Tibial artery (tissue), 4 donors: ENCODE measurements around the gene KBTBD7.

ENCODE experiments used
- DNase-seq, 2 donors: peaks; one replicate each; pipeline ENCODE4 v3.0.0-alpha.2; 2019
- H3K27ac ChIP-seq, 2 donors: fragments of 200-600 bp; sonication (generic) in 1 of 2; 1 replicate in 1 of 2; 2 replicates in 1 of 2; pipeline ENCODE4 v1.5.1; 2018 to 2019; ENCODE audit warnings: mild to moderate bottlenecking in 1 of 2
- H3K27me3 ChIP-seq, 2 donors: fragments of 200-600 bp; sonication (generic) in 1 of 2; one replicate each; pipeline versions ENCODE4 v1.5.1 to v1.6.0; 2016 to 2019
- H3K36me3 ChIP-seq, 3 donors: fragments of 200-600 bp; sonication (generic) in 2 of 3; one replicate each; pipeline ENCODE4 v1.5.1; 2016 to 2019; ENCODE audit warnings: mild to moderate bottlenecking in 2 of 3
- H3K4me1 ChIP-seq, 4 donors: fragments of 200-600 bp; sonication (generic) in 2 of 4; 1 replicate in 3 of 4; 2 replicates in 1 of 4; pipeline ENCODE4 v1.5.1; 2016 to 2019
- H3K4me3 ChIP-seq, 2 donors: fragments of 200-600 bp; sonication (generic) in 1 of 2; 1 replicate in 1 of 2; 2 replicates in 1 of 2; pipeline ENCODE4 v1.5.1; 2018 to 2019; ENCODE audit warnings: mild to moderate bottlenecking in 2 of 2
- H3K9me3 ChIP-seq, 3 donors: fragments of 200-600 bp; sonication (generic) in 1 of 3; one replicate each; pipeline ENCODE4 v1.5.1; 2016 to 2019
- intact Hi-C: fragments of 100-400 bp; cut with DNase I; formaldehyde crosslinking; loops from one replicate; pipeline ENCODE4 v1.15.0; 2023; ENCODE audit warnings: low total_unique reads
- TF ChIP-seq, protein P1 (sequence below), 2 experiments: fragments of 200-600 bp in 1 of 2; fragments of 450-650 bp in 1 of 2; IDR thresholded peaks; one replicate each; pipeline ENCODE4 v1.5.1; 2017 to 2019; ENCODE audit warnings: antibody characterized with exemption in 2 of 2, mild to moderate bottlenecking in 1 of 2, moderate library complexity in 1 of 2

KBTBD7 gene

DNA sequence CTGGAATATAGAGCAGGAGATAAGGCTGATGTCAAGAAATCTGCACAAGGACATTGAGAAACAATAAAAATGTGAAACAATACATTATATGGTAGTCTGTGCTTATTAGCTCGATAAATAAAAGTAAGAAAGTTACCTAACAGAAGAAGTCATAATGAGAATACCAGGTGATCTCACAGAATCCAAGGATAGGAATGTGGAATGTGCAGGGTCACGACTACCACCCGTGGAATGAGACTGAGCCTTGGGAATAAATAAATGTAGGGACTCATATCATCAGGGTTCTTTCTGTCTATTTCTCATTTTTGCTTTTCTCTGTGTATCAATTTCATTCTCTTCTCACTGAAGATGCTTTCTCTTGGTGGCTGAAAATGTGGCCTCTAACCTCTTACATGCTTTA is 26.0 kb upstream of the KBTBD7 start:
- Histone ChIP-seq H3K27ac (no peak overlapping the region), H3K9me3 (no peaks in the 10 kb centered on the region), H3K36me3 (peaks cover 0 to 10% (median 4%) of the 10 kb centered on the region in 3 donors), H3K4me3 (no peak overlapping the region), H3K27me3 (no peaks in the 10 kb centered on the region), H3K4me1 (no peaks in the 10 kb centered on the region)
- no peak for DNase-seq
- TF ChIP-seq, protein P1, sequence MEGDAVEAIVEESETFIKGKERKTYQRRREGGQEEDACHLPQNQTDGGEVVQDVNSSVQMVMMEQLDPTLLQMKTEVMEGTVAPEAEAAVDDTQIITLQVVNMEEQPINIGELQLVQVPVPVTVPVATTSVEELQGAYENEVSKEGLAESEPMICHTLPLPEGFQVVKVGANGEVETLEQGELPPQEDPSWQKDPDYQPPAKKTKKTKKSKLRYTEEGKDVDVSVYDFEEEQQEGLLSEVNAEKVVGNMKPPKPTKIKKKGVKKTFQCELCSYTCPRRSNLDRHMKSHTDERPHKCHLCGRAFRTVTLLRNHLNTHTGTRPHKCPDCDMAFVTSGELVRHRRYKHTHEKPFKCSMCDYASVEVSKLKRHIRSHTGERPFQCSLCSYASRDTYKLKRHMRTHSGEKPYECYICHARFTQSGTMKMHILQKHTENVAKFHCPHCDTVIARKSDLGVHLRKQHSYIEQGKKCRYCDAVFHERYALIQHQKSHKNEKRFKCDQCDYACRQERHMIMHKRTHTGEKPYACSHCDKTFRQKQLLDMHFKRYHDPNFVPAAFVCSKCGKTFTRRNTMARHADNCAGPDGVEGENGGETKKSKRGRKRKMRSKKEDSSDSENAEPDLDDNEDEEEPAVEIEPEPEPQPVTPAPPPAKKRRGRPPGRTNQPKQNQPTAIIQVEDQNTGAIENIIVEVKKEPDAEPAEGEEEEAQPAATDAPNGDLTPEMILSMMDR (IDR thresholded peaks at IDR 0.05), result no peak
- intact Hi-C loops, result no loop called here

DNA sequence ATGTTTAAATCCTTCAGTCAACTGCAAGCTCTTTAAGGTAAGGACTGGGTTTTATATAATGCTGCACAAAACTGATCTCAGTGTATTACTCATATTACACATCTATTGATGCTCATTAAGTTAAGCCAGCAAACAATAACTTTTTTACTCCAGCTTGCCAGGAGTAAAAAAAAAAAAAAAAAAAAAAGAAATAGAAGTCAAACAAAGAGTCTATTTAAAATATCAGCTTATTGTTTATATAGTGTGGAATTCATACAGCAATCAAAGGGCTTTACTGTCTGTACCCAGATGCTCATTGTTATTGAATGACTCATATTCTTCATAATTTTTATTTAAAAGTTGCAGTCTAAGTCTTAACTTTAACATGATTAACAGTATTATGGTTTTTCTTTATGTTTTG is 21.8 kb upstream of the KBTBD7 start:
- Histone ChIP-seq H3K27me3 (no peaks in the 10 kb centered on the region), H3K27ac (no peak overlapping the region), H3K4me3 (no peak overlapping the region), H3K36me3 (peaks cover 0 to 10% (median 4%) of the 10 kb centered on the region in 3 donors), H3K4me1 (no peaks in the 10 kb centered on the region), H3K9me3 (peaks cover 0 to 2% (median 0%) of the 10 kb centered on the region in 3 donors)
- TF ChIP-seq, protein P1 (IDR thresholded peaks at IDR 0.05), result no peak
- intact Hi-C loops, result no loop called here
- DNase-seq, result no peak

DNA sequence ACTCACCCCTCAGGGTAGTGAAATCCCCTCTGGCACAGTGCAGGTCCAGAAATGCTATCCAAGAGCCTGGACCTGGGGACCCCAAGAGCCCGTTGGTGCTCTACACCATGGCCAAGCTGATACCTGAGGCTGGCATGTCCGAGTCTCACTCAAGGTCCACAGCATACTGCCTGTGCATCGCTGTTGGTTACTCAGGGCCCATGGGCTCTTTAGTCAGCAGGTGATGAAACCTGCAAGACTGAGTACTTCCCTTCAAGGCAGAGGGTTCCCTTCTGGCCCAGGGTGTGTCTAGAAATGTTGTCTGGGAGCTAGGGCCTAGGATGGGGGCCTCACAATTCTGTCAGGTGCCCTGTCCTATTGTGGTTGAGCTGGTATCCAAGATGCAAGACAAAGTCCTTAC is 19.6 kb upstream of the KBTBD7 start:
- Histone ChIP-seq H3K36me3 (peaks cover 0 to 4% (median 0%) of the 10 kb centered on the region in 3 donors), H3K9me3 (peaks cover 0 to 6% (median 0%) of the 10 kb centered on the region in 3 donors), H3K27me3 (no peaks in the 10 kb centered on the region), H3K4me3 (no peak overlapping the region), H3K4me1 (no peaks in the 10 kb centered on the region), H3K27ac (no peak overlapping the region)
- TF ChIP-seq, protein P1 (IDR thresholded peaks at IDR 0.05), result no peak
- DNase-seq, result no peak
- intact Hi-C loops, result no loop called here

DNA sequence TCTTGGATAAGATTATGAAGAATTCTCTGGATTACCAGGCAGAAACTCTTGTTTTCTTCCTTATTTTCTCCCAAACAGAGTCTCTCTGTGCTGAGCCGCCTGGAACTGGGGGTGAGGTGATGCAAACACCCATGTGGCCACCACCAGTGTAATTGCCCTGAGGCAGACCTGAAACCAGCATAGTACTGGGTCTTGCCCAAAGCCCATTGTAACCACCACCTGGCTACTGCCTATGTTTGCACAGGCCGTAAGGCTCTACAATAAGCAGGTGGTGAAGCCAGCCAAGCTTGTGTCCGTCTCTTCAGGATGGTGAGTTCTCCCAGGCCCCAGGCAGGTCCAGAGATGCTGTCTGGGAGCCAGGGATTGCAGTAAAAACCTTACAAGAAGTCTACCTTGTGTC is 18.9 kb upstream of the KBTBD7 start:
- no peak overlapping the region for H3K4me3 ChIP-seq
- intact Hi-C loops, result no loop called here
- no peak for DNase-seq
- TF ChIP-seq, protein P1 (IDR thresholded peaks at IDR 0.05), result no peak
- no peaks in the 10 kb centered on the region for H3K27me3 ChIP-seq
- peaks cover 0 to 6% (median 0%) of the 10 kb centered on the region in 3 donors for H3K9me3 ChIP-seq
- peaks cover 0 to 4% (median 0%) of the 10 kb centered on the region in 3 donors for H3K36me3 ChIP-seq
- H3K27ac ChIP-seq, result no peak overlapping the region
- H3K4me1 ChIP-seq, result no peaks in the 10 kb centered on the region

DNA sequence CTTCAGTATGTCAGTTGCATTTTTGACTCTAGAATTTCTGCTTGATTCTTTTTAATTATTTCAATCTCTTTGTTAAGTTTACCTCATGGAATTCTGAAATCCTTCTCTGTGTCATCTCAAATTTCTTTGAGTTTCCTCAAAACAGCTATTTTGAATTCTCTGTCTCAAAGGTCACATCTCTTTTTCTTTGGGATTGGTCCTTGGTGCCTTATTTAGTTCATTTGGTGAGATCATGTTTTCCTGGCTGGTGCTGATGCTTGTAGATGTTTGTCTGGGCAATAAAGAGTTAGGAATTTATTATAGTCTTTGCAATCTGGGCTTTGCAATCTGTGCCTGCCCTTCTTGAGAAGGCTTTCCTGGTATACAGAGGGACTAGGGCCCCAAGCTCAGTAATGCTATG is 18.5 kb upstream of the KBTBD7 start:
- Histone ChIP-seq H3K4me3 (no peak overlapping the region), H3K36me3 (peaks cover 0 to 4% (median 0%) of the 10 kb centered on the region in 3 donors), H3K9me3 (peaks cover 0 to 6% (median 0%) of the 10 kb centered on the region in 3 donors), H3K4me1 (no peaks in the 10 kb centered on the region), H3K27me3 (no peaks in the 10 kb centered on the region), H3K27ac (no peak overlapping the region)
- intact Hi-C loops, result no loop called here
- TF ChIP-seq, protein P1 (IDR thresholded peaks at IDR 0.05), result no peak
- no peak for DNase-seq

DNA sequence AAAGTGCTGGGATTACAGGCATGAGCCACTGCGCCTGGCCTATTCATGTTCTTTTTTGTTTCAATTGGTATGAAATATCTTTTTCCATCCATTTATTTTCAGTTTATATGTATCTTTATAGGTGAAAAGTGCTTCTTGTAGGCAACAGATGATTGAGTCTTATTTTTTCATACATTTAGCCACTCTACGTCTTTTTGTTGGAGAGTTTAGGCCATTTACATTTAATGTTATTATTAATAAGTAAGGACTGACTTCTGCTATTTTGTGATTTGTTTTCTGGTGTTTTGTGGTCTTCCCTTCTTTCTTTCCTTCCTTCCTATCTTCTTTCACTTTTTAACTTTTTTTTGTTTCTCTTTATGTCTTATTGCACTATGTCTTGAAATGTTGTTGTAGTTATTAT is 16.7 kb upstream of the KBTBD7 start:
- DNase-seq, result no peak
- no peaks in the 10 kb centered on the region for H3K4me1 ChIP-seq
- TF ChIP-seq, protein P1 (IDR thresholded peaks at IDR 0.05), result no peak
- no peaks in the 10 kb centered on the region for H3K27me3 ChIP-seq
- intact Hi-C loops, result no loop called here
- peaks cover 0 to 6% (median 0%) of the 10 kb centered on the region in 3 donors for H3K9me3 ChIP-seq
- H3K27ac ChIP-seq, result no peak overlapping the region
- no peak overlapping the region for H3K4me3 ChIP-seq
- no peaks in the 10 kb centered on the region for H3K36me3 ChIP-seq
